ENCODE data around the gene CRYGD. TPM values are rescaled to one million over a fixed set of nuclear protein-coding genes. Genes with fewer than 3 reads are reported as not detected.
"Not testable (repeated sequence)": the region's sequence is repeated elsewhere in the genome, so short reads cannot be mapped to it uniquely, and the experiment has no call there.

The CRYGD gene
- total RNA-seq, 2 experiments from 2014 or later = not detected

DNA sequence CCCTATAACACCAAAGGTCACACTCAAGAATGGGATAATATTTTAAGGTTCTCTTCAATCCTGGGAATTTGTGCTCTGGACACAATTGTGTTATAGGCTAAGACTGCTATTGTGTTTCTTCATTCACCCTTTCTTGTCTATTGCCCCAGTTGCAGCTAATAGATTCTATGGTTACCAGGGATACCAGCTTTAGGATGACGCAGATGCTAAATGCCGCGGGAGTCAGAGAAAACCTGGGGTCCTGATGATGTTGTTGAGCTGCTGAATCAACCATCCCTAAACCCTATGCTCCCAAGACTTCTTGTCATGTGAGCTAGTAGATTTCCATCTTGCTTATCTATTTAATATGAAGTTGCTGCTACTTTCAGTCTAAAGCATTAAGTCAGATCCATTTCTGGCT is 5.4 kb downstream of the CRYGD start:
- ChIA-PET POLR2A (no interaction called here), CTCF (no interaction called here)
- Mint-ChIP-seq H3K4me3 (no peak overlapping the region), H3K36me3 (ENCODE audit: low read depth) (no peaks in the 10 kb centered on the region), H3K4me1 (peaks cover 1% of the 10 kb centered on the region), H3K9me3 (no peaks in the 10 kb centered on the region), H3K27me3 (peaks cover 4% of the 10 kb centered on the region), H3K27ac (no peak overlapping the region)
- DNase-seq = no peak

DNA sequence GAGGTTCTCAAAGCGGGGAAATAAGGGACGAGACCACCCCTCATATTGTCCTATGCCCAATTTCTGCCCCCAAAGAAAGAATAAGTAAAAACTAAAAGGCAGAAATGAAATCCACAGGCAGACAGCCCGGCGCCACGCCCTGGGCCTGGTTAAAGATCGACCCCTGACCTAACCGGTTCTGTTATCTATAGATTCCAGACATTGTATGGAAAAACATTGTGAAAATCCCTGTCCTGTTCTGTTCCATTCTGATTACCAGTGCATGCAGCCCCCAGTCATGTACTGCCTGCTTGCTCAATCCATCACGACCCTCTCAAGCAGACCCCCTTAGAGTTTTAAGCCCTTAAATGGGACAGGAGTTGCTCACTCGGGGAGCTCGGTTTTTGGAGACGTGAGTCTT is 6.9 kb downstream of the CRYGD start:
- H3K27ac Mint-ChIP-seq; H3K4me1 Mint-ChIP-seq; DNase-seq; H3K27me3 Mint-ChIP-seq; H3K9me3 Mint-ChIP-seq; POLR2A ChIA-PET; H3K4me3 Mint-ChIP-seq; CTCF ChIA-PET; H3K36me3 Mint-ChIP-seq (ENCODE audit: low read depth): not testable (repeated sequence)

DNA sequence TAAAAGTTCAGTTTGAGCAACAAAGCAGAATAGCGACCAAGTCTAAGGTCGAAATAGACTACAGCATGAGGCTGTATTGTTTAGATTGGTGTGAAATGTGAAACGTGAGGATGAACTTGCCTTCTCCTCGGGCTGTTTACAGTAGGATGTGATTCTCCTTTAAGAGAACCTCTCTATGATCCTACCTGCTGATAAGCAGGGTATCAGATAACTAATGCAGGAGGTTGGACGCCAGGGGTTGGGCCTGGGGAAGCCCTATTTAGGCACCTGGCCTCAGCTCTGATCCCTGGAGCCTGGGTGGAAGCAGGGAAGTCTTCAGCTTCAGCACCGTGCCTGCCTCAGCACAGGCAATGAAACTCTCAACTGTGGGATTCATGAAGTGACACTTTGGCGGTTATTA is 11.4 kb downstream of the CRYGD start:
- Mint-ChIP-seq H3K4me3 (no peak overlapping the region), H3K36me3 (ENCODE audit: low read depth) (no peaks in the 10 kb centered on the region), H3K27ac (no peak overlapping the region), H3K4me1 (no peaks in the 10 kb centered on the region), H3K9me3 (no peaks in the 10 kb centered on the region), H3K27me3 (peaks cover 10% of the 10 kb centered on the region)
- no peak for DNase-seq
- ChIA-PET POLR2A (no interaction called here), CTCF (no interaction called here)

GRCh38 chr2:208112273-208112745 is 12.0 kb downstream of the CRYGD start:
- CTCF ChIA-PET; H3K4me1 Mint-ChIP-seq; H3K4me3 Mint-ChIP-seq; H3K27me3 Mint-ChIP-seq; POLR2A ChIA-PET; H3K9me3 Mint-ChIP-seq; DNase-seq; H3K27ac Mint-ChIP-seq; H3K36me3 Mint-ChIP-seq (ENCODE audit: low read depth): not testable (repeated sequence)

DNA sequence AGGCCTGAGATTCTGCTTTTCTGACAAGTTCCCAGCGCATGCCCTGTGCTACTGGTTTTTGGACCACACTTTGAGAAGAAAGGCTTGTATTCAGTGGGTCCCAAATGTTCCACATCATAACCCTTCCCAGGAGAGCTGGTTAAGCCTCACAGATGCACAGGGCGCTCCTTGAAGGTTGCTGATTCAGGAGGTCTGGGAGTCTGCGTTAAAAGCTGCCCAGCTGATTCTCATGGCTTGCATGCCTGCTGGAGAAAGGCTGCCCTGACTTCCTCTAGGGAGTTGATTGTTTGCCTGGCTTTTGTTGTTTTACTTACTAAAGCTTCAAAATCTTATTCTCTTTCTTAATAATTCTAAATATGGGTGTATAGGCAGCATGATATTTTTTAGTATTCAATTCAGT is 20.7 kb downstream of the CRYGD start:
- Mint-ChIP-seq H3K4me1 (peaks cover 11% of the 10 kb centered on the region), H3K27me3 (peaks cover 9% of the 10 kb centered on the region), H3K36me3 (ENCODE audit: low read depth) (no peaks in the 10 kb centered on the region), H3K4me3 (no peak overlapping the region), H3K27ac (no peak overlapping the region), H3K9me3 (no peaks in the 10 kb centered on the region)
- ChIA-PET POLR2A (no interaction called here), CTCF (interaction anchor here (0.5 kb wide), 1 partner anchor 109 kb away, joined by 4 read pairs; no protein-coding TSS in a partner anchor)
- no peak for DNase-seq

GRCh38 chr2:208101716-208102631 is 22.4 kb downstream of the CRYGD start:
- no peak for DNase-seq
- CTCF ChIA-PET = interaction anchor here (0.7 to 1.3 kb wide), 2 partner anchors 76 to 166 kb away, joined by 3 read pairs; no protein-coding TSS in a partner anchor
- H3K4me1 Mint-ChIP-seq = peaks cover 11% of the 10 kb centered on the region
- peaks cover 8% of the 10 kb centered on the region for H3K27me3 Mint-ChIP-seq
- POLR2A ChIA-PET = no interaction called here
- no peak overlapping the region for H3K27ac Mint-ChIP-seq
- no peaks in the 10 kb centered on the region for H3K9me3 Mint-ChIP-seq
- H3K36me3 Mint-ChIP-seq (ENCODE audit: low read depth) = no peaks in the 10 kb centered on the region
- no peak overlapping the region for H3K4me3 Mint-ChIP-seq

GRCh38 chr2:208099682-208100470 is 24.4 kb downstream of the CRYGD start:
- Mint-ChIP-seq H3K27me3 (peaks cover 3% of the 10 kb centered on the region), H3K36me3 (ENCODE audit: low read depth) (no peaks in the 10 kb centered on the region), H3K9me3 (no peaks in the 10 kb centered on the region), H3K27ac (no peak overlapping the region), H3K4me1 (peaks cover 11% of the 10 kb centered on the region), H3K4me3 (no peak overlapping the region)
- DNase-seq = no peak
- ChIA-PET CTCF (no interaction called here), POLR2A (no interaction called here)

DNA sequence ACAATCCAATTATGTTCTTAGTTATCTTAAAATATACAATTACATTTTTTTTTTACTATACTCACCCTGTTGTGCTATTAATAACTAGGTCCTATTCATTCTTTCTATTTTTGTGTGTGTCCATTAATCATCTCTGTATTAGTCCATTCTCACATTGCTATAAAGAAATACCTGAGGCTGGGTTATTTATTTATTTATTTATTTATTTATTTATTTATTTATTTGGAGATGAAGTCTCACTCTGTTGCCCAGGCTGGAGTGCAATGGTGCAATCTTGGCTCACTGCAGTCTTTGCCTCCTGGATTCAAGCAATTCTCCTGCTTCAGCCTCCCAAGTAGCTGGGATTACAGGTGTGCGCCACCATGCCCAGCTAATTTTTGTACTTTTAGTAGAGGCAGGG is 25.6 kb downstream of the CRYGD start:
- POLR2A ChIA-PET; H3K9me3 Mint-ChIP-seq; CTCF ChIA-PET; H3K36me3 Mint-ChIP-seq (ENCODE audit: low read depth); DNase-seq; H3K27me3 Mint-ChIP-seq; H3K27ac Mint-ChIP-seq; H3K4me3 Mint-ChIP-seq: not testable (repeated sequence)
- peaks cover 11% of the 10 kb centered on the region for H3K4me1 Mint-ChIP-seq

DNA sequence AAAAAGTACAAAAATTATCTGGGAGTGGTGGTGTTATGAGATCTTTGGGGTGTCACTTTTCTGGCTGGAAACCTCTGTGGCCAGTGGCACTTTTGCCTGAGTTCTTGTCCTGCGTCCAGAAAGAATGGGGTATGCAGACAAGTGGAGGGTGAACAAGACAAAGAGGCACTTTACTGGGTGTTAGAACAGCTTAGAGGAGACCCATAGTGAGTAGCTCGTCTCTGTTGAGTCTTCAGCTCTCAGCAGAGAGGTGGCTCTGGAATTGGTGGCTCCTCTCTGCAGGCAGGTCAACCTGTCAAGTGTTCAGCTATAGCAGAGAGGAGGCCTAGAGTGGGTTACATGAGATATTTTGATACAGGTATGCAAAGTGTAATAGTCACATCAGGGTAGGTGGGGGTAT is 26.1 kb downstream of the CRYGD start:
- no peaks in the 10 kb centered on the region for H3K36me3 Mint-ChIP-seq (ENCODE audit: low read depth)
- ChIA-PET CTCF (no interaction called here), POLR2A (no interaction called here)
- peaks cover 11% of the 10 kb centered on the region for H3K4me1 Mint-ChIP-seq
- H3K27ac Mint-ChIP-seq = no peak overlapping the region
- no peak for DNase-seq
- H3K9me3 Mint-ChIP-seq = no peaks in the 10 kb centered on the region
- no peak overlapping the region for H3K4me3 Mint-ChIP-seq
- H3K27me3 Mint-ChIP-seq = peaks cover 3% of the 10 kb centered on the region

DNA sequence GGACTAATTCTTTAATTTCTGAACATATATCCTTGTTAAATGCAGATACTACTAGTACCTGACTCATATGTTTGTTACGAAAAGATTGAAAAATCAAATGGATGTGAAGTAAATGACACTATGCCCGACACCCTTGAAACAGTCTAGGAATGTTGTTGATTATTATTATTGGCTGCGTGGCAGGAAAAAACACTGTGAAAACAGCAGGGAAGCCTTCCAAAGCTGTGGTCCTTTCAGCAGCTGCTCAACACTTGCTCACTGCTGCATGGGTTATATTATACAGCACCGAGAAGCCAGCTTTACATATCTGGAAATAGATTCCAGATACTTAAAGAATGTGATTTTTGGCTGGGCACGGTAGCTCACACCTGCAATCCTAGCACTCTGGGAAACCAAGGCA is 26.5 kb downstream of the CRYGD start:
- Mint-ChIP-seq H3K36me3 (ENCODE audit: low read depth) (no peaks in the 10 kb centered on the region), H3K9me3 (no peaks in the 10 kb centered on the region), H3K27ac (no peak overlapping the region), H3K4me3 (no peak overlapping the region), H3K27me3 (peaks cover 3% of the 10 kb centered on the region), H3K4me1 (peaks cover 11% of the 10 kb centered on the region)
- CTCF ChIA-PET = no interaction called here
- no peak for DNase-seq
- POLR2A ChIA-PET = no interaction called here

GRCh38 chr2:208097313-208097712 is 27.0 kb downstream of the CRYGD start:
- H3K27me3 Mint-ChIP-seq = peaks cover 3% of the 10 kb centered on the region
- no peak for DNase-seq
- no peaks in the 10 kb centered on the region for H3K36me3 Mint-ChIP-seq (ENCODE audit: low read depth)
- no peaks in the 10 kb centered on the region for H3K9me3 Mint-ChIP-seq
- peaks cover 11% of the 10 kb centered on the region for H3K4me1 Mint-ChIP-seq
- ChIA-PET CTCF (no interaction called here), POLR2A (no interaction called here)
- no peak overlapping the region for H3K4me3 Mint-ChIP-seq
- H3K27ac Mint-ChIP-seq = no peak overlapping the region

DNA sequence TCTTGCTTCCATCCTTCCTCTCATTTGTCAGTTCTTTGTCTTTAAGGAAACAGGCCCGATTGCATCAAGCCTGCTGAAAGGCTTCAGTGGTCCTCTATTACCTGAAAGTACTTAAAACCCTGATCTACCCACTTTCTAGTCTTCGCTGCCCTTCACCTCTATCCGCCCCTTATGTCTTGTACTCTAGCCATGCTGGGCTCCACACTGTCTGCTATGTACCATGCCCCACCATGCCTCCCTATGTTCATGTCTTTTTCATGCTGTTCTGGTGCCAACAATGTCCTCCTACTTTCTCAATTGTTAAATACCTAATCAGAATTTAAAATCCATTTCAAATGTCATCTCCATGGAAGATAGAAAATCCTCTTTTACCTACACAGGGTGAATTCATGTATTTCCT is 28.2 kb downstream of the CRYGD start:
- no peak for DNase-seq
- Mint-ChIP-seq H3K4me1 (peaks cover 7% of the 10 kb centered on the region), H3K27ac (no peak overlapping the region), H3K27me3 (peaks cover 6% of the 10 kb centered on the region), H3K9me3 (no peaks in the 10 kb centered on the region), H3K36me3 (ENCODE audit: low read depth) (no peaks in the 10 kb centered on the region), H3K4me3 (no peak overlapping the region)
- ChIA-PET POLR2A (no interaction called here), CTCF (no interaction called here)

GRCh38 chr2:208093128-208093527 is 31.2 kb downstream of the CRYGD start:
- CTCF ChIA-PET = interaction anchor here (0.7 to 1.0 kb wide), 2 partner anchors 21 to 86 kb away, joined by 3 read pairs; no protein-coding TSS in a partner anchor
- Mint-ChIP-seq H3K9me3 (no peaks in the 10 kb centered on the region), H3K4me3 (no peak overlapping the region), H3K27me3 (peaks cover 3% of the 10 kb centered on the region), H3K4me1 (no peaks in the 10 kb centered on the region), H3K36me3 (ENCODE audit: low read depth) (no peaks in the 10 kb centered on the region), H3K27ac (no peak overlapping the region)
- DNase-seq = no peak
- POLR2A ChIA-PET = no interaction called here

All from activated CD4-positive, alpha-beta memory T cell treated with anti-CD3 and anti-CD28 coated beads, Interleukin-2, amount 10 ng/mL, durations not matched to agents 7 days and 5 days (primary cell).